HEK293 (cell line): ENCODE data around the gene GCH1.
"Not testable (repeated sequence)": the region's sequence is repeated elsewhere in the genome, so short reads cannot be mapped to it uniquely, and the experiment has no call there.

Experiments used
- HOXA7 ChIP-seq: sonication (generic); formaldehyde crosslinking; IDR thresholded peaks from 2 replicates; pipeline ENCODE4 v1.8.1; 2022; ENCODE audit warnings: missing genetic modification reagents, borderline replicate concordance
- PATZ1 ChIP-seq: fragments of 450-650 bp; formaldehyde crosslinking; IDR thresholded peaks from 2 replicates; pipeline ENCODE4 v1.5.1; 2016; ENCODE audit warnings: missing biosample characterization, missing genetic modification characterization
- YY1 ChIP-seq: fragments of 450-650 bp; formaldehyde crosslinking; IDR thresholded peaks from 2 replicates; pipeline ENCODE4 v1.5.1; 2018; ENCODE audit warnings: missing biosample characterization, missing genetic modification characterization
- ZFHX2 ChIP-seq: fragments of 450-650 bp; formaldehyde crosslinking; conservative IDR thresholded peaks from 2 replicates; pipeline ENCODE4 v1.5.1; 2016; ENCODE audit warnings: missing biosample characterization, missing genetic modification characterization
- ZNF2 ChIP-seq: fragments of 450-650 bp; formaldehyde crosslinking; IDR thresholded peaks from 2 replicates; pipeline ENCODE4 v1.5.1; 2016; ENCODE audit warnings: missing biosample characterization, missing genetic modification characterization
- ZNF596 ChIP-seq: fragments of 450-650 bp; IDR thresholded peaks from 2 replicates; pipeline ENCODE4 v1.5.0; 2018; ENCODE audit warnings: missing biosample characterization, mild to moderate bottlenecking, missing genetic modification characterization, moderate library complexity
- ZNF704 ChIP-seq: fragments of 450-650 bp; formaldehyde crosslinking; IDR thresholded peaks from 2 replicates; pipeline ENCODE4 v1.5.1; 2016; ENCODE audit warnings: missing biosample characterization, missing genetic modification characterization
- ZNF76 ChIP-seq: fragments of 450-650 bp; formaldehyde crosslinking; IDR thresholded peaks from 2 replicates; pipeline ENCODE4; 2016; ENCODE audit warnings: low read depth, missing biosample characterization, missing genetic modification characterization, borderline replicate concordance

- TF ChIP-seq ZFHX2 (tag by site-specific recombination); ZNF76 (tag by site-specific recombination); HOXA7 (CRISPR knock-in tag); ZNF596 (tag by site-specific recombination); PATZ1 (tag by site-specific recombination); ZNF2; ZNF704 (tag by site-specific recombination): not testable (repeated sequence)
- TF ChIP-seq YY1 = peak; percentile 68; the same call in 1 of the 2 replicates
Measured at GRCh38 chr14:54870154-54871090, 32.2 kb downstream of the GCH1 start.
